Measurements from ENCODE around the gene B4GAT1. TPM values are rescaled to one million over a fixed set of nuclear protein-coding genes. Genes with fewer than 3 reads are reported as not detected.
"Not testable (repeated sequence)": the region's sequence is repeated elsewhere in the genome, so short reads cannot be mapped to it uniquely, and the experiment has no call there.

Gene B4GAT1
- total RNA-seq, 1 donor from 2014 or later, result 31.9 TPM

- Mint-ChIP-seq H3K4me1 (ENCODE audit: unreplicated experiment) (peaks cover 15% of the 10 kb centered on the region), H3K4me3 (peak overlapping the region; percentile 31)
- not testable (repeated sequence) for DNase-seq (ENCODE audit: extremely low spot score, unreplicated experiment); H3K27ac Mint-ChIP-seq; H3K9me3 Mint-ChIP-seq; H3K36me3 Mint-ChIP-seq; H3K27me3 Mint-ChIP-seq
- TF ChIP-seq CTCF (conservative IDR thresholded peaks at IDR 0.05), result peak; percentile 35
Measured at GRCh38 chr11:66373690-66374287, 26.4 kb upstream of the B4GAT1 start.

GRCh38 chr11:66373265-66373664 lies 25.8 kb upstream of the B4GAT1 start:
- Mint-ChIP-seq H3K4me1 (ENCODE audit: unreplicated experiment) (peaks cover 15% of the 10 kb centered on the region), H3K27me3 (peaks cover 3% of the 10 kb centered on the region), H3K27ac (no peak overlapping the region), H3K9me3 (no peaks in the 10 kb centered on the region), H3K36me3 (peaks cover 6% of the 10 kb centered on the region), H3K4me3 (peak overlapping the region; percentile 31)
- no peak for TF ChIP-seq CTCF (conservative IDR thresholded peaks at IDR 0.05)
- DNase-seq (ENCODE audit: extremely low spot score, unreplicated experiment), result no peak

DNA sequence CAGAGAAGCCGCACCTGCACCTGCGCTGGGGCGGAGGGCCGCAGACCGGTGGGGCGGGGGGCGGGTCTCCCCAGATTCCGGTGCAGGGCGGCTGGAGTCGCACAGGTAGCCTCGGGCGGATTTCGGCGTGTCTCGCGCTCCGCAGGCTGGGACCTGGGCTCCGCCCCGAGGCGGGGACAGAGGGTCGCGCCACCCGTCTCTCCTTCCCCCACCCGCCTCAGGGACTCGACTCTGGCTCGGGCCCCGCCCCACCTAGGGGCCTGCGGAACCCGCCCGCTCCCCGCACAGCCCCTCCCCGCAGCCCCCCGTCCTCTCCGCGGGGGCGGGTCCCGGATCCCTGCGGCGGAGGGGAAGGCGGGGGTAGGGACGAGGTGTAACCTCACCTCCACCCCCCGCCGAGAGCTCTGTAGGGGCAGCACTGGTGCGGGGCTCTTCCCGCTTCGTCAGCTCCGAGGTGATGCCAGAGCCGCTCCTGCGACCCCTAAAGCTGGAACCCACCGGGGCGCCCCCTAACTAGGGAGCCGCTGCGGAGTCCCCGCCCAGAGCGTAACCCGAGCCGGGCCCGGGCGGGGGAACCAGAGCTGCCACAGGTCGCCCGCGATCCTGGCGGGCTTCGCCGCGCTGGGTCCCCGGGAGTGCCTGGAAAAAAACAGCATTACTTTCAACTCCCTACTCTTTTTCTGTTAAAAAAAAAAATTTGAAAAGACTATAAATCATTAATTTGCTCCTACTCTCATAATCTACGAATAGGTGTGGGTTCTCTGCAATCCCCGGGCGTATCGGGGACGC lies 24.4 kb upstream of the B4GAT1 start, which contains the start of gene SLC29A2:
Gene SLC29A2, minus strand, starts transcription at position 134 of the 789 bp plus-strand sequence. CDS start 169 bp downstream, outside the sequence.
- peaks cover 11% of the 10 kb centered on the region for H3K36me3 Mint-ChIP-seq
- H3K9me3 Mint-ChIP-seq, result no peaks in the 10 kb centered on the region
- no peak for TF ChIP-seq CTCF (conservative IDR thresholded peaks at IDR 0.05)
- DNase-seq (ENCODE audit: extremely low spot score, unreplicated experiment), result peak; percentile 90
- peaks cover under 1% of the 10 kb centered on the region for H3K27me3 Mint-ChIP-seq
- H3K4me1 Mint-ChIP-seq (ENCODE audit: unreplicated experiment), result peaks cover 15% of the 10 kb centered on the region
- H3K27ac Mint-ChIP-seq, result peak within 1 kb of the TSS; percentile 92
- H3K4me3 Mint-ChIP-seq, result peak within 1 kb of the TSS; percentile 93

- DNase-seq (ENCODE audit: extremely low spot score, unreplicated experiment), result no peak
- peaks cover 11% of the 10 kb centered on the region for H3K36me3 Mint-ChIP-seq
- H3K4me1 Mint-ChIP-seq (ENCODE audit: unreplicated experiment), result peaks cover 15% of the 10 kb centered on the region
- peak overlapping the region; percentile 92 for H3K27ac Mint-ChIP-seq
- H3K4me3 Mint-ChIP-seq, result peak overlapping the region; percentile 93
- no peak for TF ChIP-seq CTCF (conservative IDR thresholded peaks at IDR 0.05)
- no peaks in the 10 kb centered on the region for H3K27me3 Mint-ChIP-seq
- no peaks in the 10 kb centered on the region for H3K9me3 Mint-ChIP-seq
Measured at GRCh38 chr11:66369073-66369894, 21.9 kb upstream of the B4GAT1 start.

- TF ChIP-seq CTCF (conservative IDR thresholded peaks at IDR 0.05), result no peak
- no peak overlapping the region for H3K27ac Mint-ChIP-seq
- peaks cover 13% of the 10 kb centered on the region for H3K4me1 Mint-ChIP-seq (ENCODE audit: unreplicated experiment)
- H3K9me3 Mint-ChIP-seq, result no peaks in the 10 kb centered on the region
- H3K27me3 Mint-ChIP-seq, result no peaks in the 10 kb centered on the region
- H3K4me3 Mint-ChIP-seq, result peak overlapping the region; percentile 14
- no peak for DNase-seq (ENCODE audit: extremely low spot score, unreplicated experiment)
- peaks cover 11% of the 10 kb centered on the region for H3K36me3 Mint-ChIP-seq
Measured at GRCh38 chr11:66368484-66368883, 21.1 kb upstream of the B4GAT1 start.

Data from type B pancreatic cell (in vitro differentiated cells).